ENCODE results near the gene ZNF143. TPM values are rescaled to one million over a fixed set of nuclear protein-coding genes. Genes with fewer than 3 reads are reported as not detected.

The ZNF143 gene
- total and polyA plus RNA-seq, 2 of the 4 experiments (the other 2 are of a cell fraction) = 23.8 to 49.6 TPM

GRCh38 chr11:9524001-9524400 lies 63.2 kb downstream of the ZNF143 start:
- H3K79me1 ChIP-seq (ENCODE audit: low read depth in 1 of 2, low read length in 2 of 2) = peaks cover 0 to 7% of the 10 kb centered on the region in 2 experiments; a peak in 3 of 4 replicates
- H3K18ac ChIP-seq (ENCODE audit: low read depth, low read length) = no peak overlapping the region
- TF ChIP-seq RAD21 (IDR thresholded peaks at IDR 0.05; ENCODE audit: low read length) = no peak
- peaks cover 4% of the 10 kb centered on the region; the same call in 1 of the 2 replicates for H3K36me3 ChIP-seq (ENCODE audit: control insufficient read depth, insufficient read depth, low read length)
- DNase-seq = no peak
- H4K91ac ChIP-seq (ENCODE audit: insufficient read depth, low read depth, low read length) = no peak overlapping the region
- no peak overlapping the region for H3K4ac ChIP-seq (ENCODE audit: low read depth, low read length)
- peaks cover 7% of the 10 kb centered on the region for H3K4me1 ChIP-seq (ENCODE audit: control insufficient read depth, insufficient read depth, low read length)
- H3K27me3 ChIP-seq (ENCODE audit: control insufficient read depth, insufficient read depth, low read length) = no peaks in the 10 kb centered on the region
- no peak overlapping the region for H2BK20ac ChIP-seq (ENCODE audit: low read depth, low read length)
- H2AK5ac ChIP-seq (ENCODE audit: low read depth, low read length) = no peak overlapping the region
- no peak overlapping the region for H3K9ac ChIP-seq (ENCODE audit: low read depth, low read length)
- no peak overlapping the region for H3K14ac ChIP-seq (replicated peaks; ENCODE audit: low read depth, low read length)
- no peak overlapping the region for H3K56ac ChIP-seq (ENCODE audit: extremely low read depth, insufficient read depth, low read length)
- no peak for ATAC-seq (ENCODE audit: low read depth)
- in situ Hi-C loops (cut with MboI; ENCODE audit: low sequenced_read_pairs) = loop anchor here (25.0 kb wide), 1 partner anchor 512 kb away; the partner anchor contains the start of gene NRIP3
- H3K4me2 ChIP-seq (ENCODE audit: low read depth, low read length) = no peak overlapping the region
- no peak overlapping the region for H2BK5ac ChIP-seq (ENCODE audit: low read depth, low read length, poor library complexity, severe bottlenecking)
- intact Hi-C loops (cut with micrococcal nuclease) = no loop called here
- no peak overlapping the region for H4K5ac ChIP-seq (ENCODE audit: low read depth, low read length)
- ChIA-PET POLR2A (ENCODE audit: unreplicated experiment) (no interaction called here), CTCF (interaction anchor here (0.6 kb wide), 1 partner anchor 371 kb away, joined by 3 read pairs; no protein-coding TSS in a partner anchor)
- WGBS, 2 experiments (ENCODE audit: extremely low coverage in 2 of 2, insufficient read length in 1 of 2) = no CpG with 5 or more reads among the region's 2 CpGs
- H4K20me1 ChIP-seq (ENCODE audit: insufficient read depth, low read length) = no peaks in the 10 kb centered on the region
- dilution Hi-C loops (cut with HindIII; ENCODE audit: low sequenced_read_pairs, unreplicated experiment) = no loop called here
- no peak overlapping the region for H2BK120ac ChIP-seq (ENCODE audit: low read depth, low read length)
- no peak overlapping the region for H3K27ac ChIP-seq (ENCODE audit: insufficient read depth, low read length)
- BruUV-seq (replicated peaks) = no TSS peak
- H4K8ac ChIP-seq (ENCODE audit: low read depth in 2 of 2, low read length in 2 of 2) = no peak overlapping the region
- H3K9me3 ChIP-seq (ENCODE audit: control insufficient read depth, insufficient read depth, low read length) = no peaks in the 10 kb centered on the region
- no peak overlapping the region for H2AFZ ChIP-seq (replicated peaks; ENCODE audit: low read length, poor library complexity)
- no peak overlapping the region for H3K23ac ChIP-seq (ENCODE audit: low read depth, low read length)
- H2BK15ac ChIP-seq (ENCODE audit: low read depth, low read length) = no peak overlapping the region
- peaks cover 5% of the 10 kb centered on the region for H3K9me1 ChIP-seq (ENCODE audit: insufficient read depth, low read length)
- H3K4me3 ChIP-seq (ENCODE audit: insufficient read depth, low read depth, low read length) = no peak overlapping the region
- H2AK9ac ChIP-seq (replicated peaks; ENCODE audit: low read depth, low read length, poor library complexity) = no peak overlapping the region
